ENCODE measurements around the gene FOXO4. TPM values are rescaled to one million over a fixed set of nuclear protein-coding genes. Genes with fewer than 3 reads are reported as not detected.
A peak's percentile ranks its signal among the peaks of the same experiment; 100 is the strongest.

The FOXO4 gene
- total and polyA plus RNA-seq, 5 donors from 2014 or later = 1.8 to 49.9 (median 2.8) TPM

- H3K4me1 ChIP-seq (ENCODE audit: control insufficient read depth, insufficient read depth, low read length, poor library complexity, severe bottlenecking) = peaks cover 66% of the 10 kb centered on the region
- H3K27ac ChIP-seq (ENCODE audit: insufficient read depth, low read length, poor library complexity, severe bottlenecking) = no peak overlapping the region
- H3K4me3 Mint-ChIP-seq = peak overlapping the region in 1 of 4 donors; percentile 47
These were observed 4.1 kb downstream of the FOXO4 start for GRCh38 chrX:71099736-71100135.

GRCh38 chrX:71100581-71101505, 5.2 kb downstream of the FOXO4 start:
- H3K4me3 ChIP-seq (ENCODE audit: low read depth, low read length) = no peak overlapping the region
- peaks cover 9% of the 10 kb centered on the region for H3K36me3 Mint-ChIP-seq
- ATAC-seq (ENCODE audit: low read depth in 2 of 2) (no peak), DNase-seq (no peak)
- H3K4me1 Mint-ChIP-seq = peaks cover 7 to 88% (median 51%) of the 10 kb centered on the region in 4 donors
- H3K27ac ChIP-seq (ENCODE audit: insufficient read depth, low read length, poor library complexity, severe bottlenecking) = no peak overlapping the region
- H3K36me3 ChIP-seq (ENCODE audit: control insufficient read depth, insufficient read depth, low read length) = no peaks in the 10 kb centered on the region
- H3K27me3 ChIP-seq (ENCODE audit: control insufficient read depth, insufficient read depth, low read length) = no peaks in the 10 kb centered on the region
- peak overlapping the region in 3 of 4 donors; percentile 29 to 70 (median 61) for H3K4me3 Mint-ChIP-seq
- peaks cover 78% of the 10 kb centered on the region for H3K4me1 ChIP-seq (ENCODE audit: control insufficient read depth, insufficient read depth, low read length, poor library complexity, severe bottlenecking)
- no peaks in the 10 kb centered on the region for H3K9me3 ChIP-seq (ENCODE audit: control insufficient read depth in 2 of 2, low read length in 2 of 2)
- peak overlapping the region; percentile 87 to 90 (median 89) for H3K27ac Mint-ChIP-seq
- no peaks in the 10 kb centered on the region for H3K9me3 Mint-ChIP-seq
- H3K27me3 Mint-ChIP-seq = no peaks in the 10 kb centered on the region

More at GRCh38 chrX:71099736-71100135, 4.1 kb downstream of the FOXO4 start:
- peaks cover 4% of the 10 kb centered on the region for H3K36me3 Mint-ChIP-seq
- H3K27me3 Mint-ChIP-seq = no peaks in the 10 kb centered on the region
- H3K4me3 ChIP-seq (ENCODE audit: low read depth, low read length) = no peak overlapping the region
- H3K27ac Mint-ChIP-seq = peak overlapping the region in 1 of 3 donors; percentile 71
- no peak for ATAC-seq (ENCODE audit: low read depth in 2 of 2)
- peaks cover 0 to 2% (median 0%) of the 10 kb centered on the region in 7 donors for H3K9me3 Mint-ChIP-seq
- H3K9me3 ChIP-seq (ENCODE audit: control insufficient read depth in 2 of 2, low read length in 2 of 2) = no peaks in the 10 kb centered on the region
- no peak for DNase-seq
- peaks cover 7 to 89% (median 49%) of the 10 kb centered on the region in 4 donors for H3K4me1 Mint-ChIP-seq
- H3K36me3 ChIP-seq (ENCODE audit: control insufficient read depth, insufficient read depth, low read length) = no peaks in the 10 kb centered on the region
- H3K27me3 ChIP-seq (ENCODE audit: control insufficient read depth, insufficient read depth, low read length) = no peaks in the 10 kb centered on the region

- H3K9me3 ChIP-seq (ENCODE audit: control insufficient read depth in 2 of 2, low read length in 2 of 2) = no peaks in the 10 kb centered on the region
- H3K27ac ChIP-seq (ENCODE audit: insufficient read depth, low read length, poor library complexity, severe bottlenecking) = peak overlapping the region; percentile 23
- Mint-ChIP-seq H3K27ac (peak overlapping the region; percentile 76 to 96 (median 90)), H3K36me3 (peaks cover 18% of the 10 kb centered on the region), H3K4me1 (peaks cover 7 to 91% (median 52%) of the 10 kb centered on the region in 4 donors), H3K4me3 (peak overlapping the region in 2 of 4 donors; percentile 30 to 51), H3K27me3 (no peaks in the 10 kb centered on the region), H3K9me3 (no peaks in the 10 kb centered on the region)
- no peak overlapping the region for H3K4me3 ChIP-seq (ENCODE audit: low read depth, low read length)
- H3K36me3 ChIP-seq (ENCODE audit: control insufficient read depth, insufficient read depth, low read length) = no peaks in the 10 kb centered on the region
- DNase-seq = no peak
- H3K4me1 ChIP-seq (ENCODE audit: control insufficient read depth, insufficient read depth, low read length, poor library complexity, severe bottlenecking) = peaks cover 82% of the 10 kb centered on the region
- H3K27me3 ChIP-seq (ENCODE audit: control insufficient read depth, insufficient read depth, low read length) = no peaks in the 10 kb centered on the region
- no peak for ATAC-seq (ENCODE audit: low read depth in 2 of 2)
These were observed 6.6 kb downstream of the FOXO4 start for GRCh38 chrX:71102292-71102691.

- H3K27ac ChIP-seq (ENCODE audit: insufficient read depth, low read length, poor library complexity, severe bottlenecking) = peak overlapping the region; percentile 99
- peaks cover 29% of the 10 kb centered on the region for H3K36me3 Mint-ChIP-seq
- peak; percentile 39 to 71 (median 50) for DNase-seq
- H3K9me3 Mint-ChIP-seq = no peaks in the 10 kb centered on the region
- no peaks in the 10 kb centered on the region for H3K27me3 ChIP-seq (ENCODE audit: control insufficient read depth, insufficient read depth, low read length)
- peak; percentile 21 to 54 for ATAC-seq (ENCODE audit: low read depth in 2 of 2)
- peaks cover 82% of the 10 kb centered on the region for H3K4me1 ChIP-seq (ENCODE audit: control insufficient read depth, insufficient read depth, low read length, poor library complexity, severe bottlenecking)
- H3K4me1 Mint-ChIP-seq = peaks cover 3 to 91% (median 48%) of the 10 kb centered on the region in 4 donors
- peak overlapping the region; percentile 90 to 96 (median 93) for H3K27ac Mint-ChIP-seq
- H3K9me3 ChIP-seq (ENCODE audit: control insufficient read depth in 2 of 2, low read length in 2 of 2) = no peaks in the 10 kb centered on the region
- H3K4me3 ChIP-seq (ENCODE audit: low read depth, low read length) = peak overlapping the region; percentile 61
- H3K27me3 Mint-ChIP-seq = no peaks in the 10 kb centered on the region
- H3K36me3 ChIP-seq (ENCODE audit: control insufficient read depth, insufficient read depth, low read length) = peaks cover 5% of the 10 kb centered on the region
- peak overlapping the region; percentile 57 to 88 (median 78) for H3K4me3 Mint-ChIP-seq
These were observed 7.7 kb downstream of the FOXO4 start for GRCh38 chrX:71103110-71103983.

GRCh38 chrX:71105628-71106027, 10.0 kb downstream of the FOXO4 start:
- peak overlapping the region; percentile 61 to 89 (median 78) for H3K4me3 Mint-ChIP-seq
- H3K27ac Mint-ChIP-seq = peak overlapping the region; percentile 88 to 95 (median 92)

GRCh38 chrX:71106427-71106826, 10.8 kb downstream of the FOXO4 start, which contains the start of gene CXorf65:
Gene CXorf65, minus strand, starts transcription at chrX:71106740. Its CDS starts 184 bp downstream, at chrX:71106556.
- H3K36me3 Mint-ChIP-seq = peaks cover 47% of the 10 kb centered on the region
- peak within 1 kb of the TSS; percentile 89 to 98 (median 93) for H3K4me3 Mint-ChIP-seq
- no peaks in the 10 kb centered on the region for H3K27me3 ChIP-seq (ENCODE audit: control insufficient read depth, insufficient read depth, low read length)
- no peak for ATAC-seq (ENCODE audit: low read depth in 2 of 2)
- peak in 1 of 3 donors; percentile 48 for DNase-seq
- no peaks in the 10 kb centered on the region for H3K27me3 Mint-ChIP-seq
- no peaks in the 10 kb centered on the region for H3K9me3 Mint-ChIP-seq
- peak within 1 kb of the TSS; percentile 99 for H3K27ac ChIP-seq (ENCODE audit: insufficient read depth, low read length, poor library complexity, severe bottlenecking)
- peak within 1 kb of the TSS; percentile 96 for H3K4me3 ChIP-seq (ENCODE audit: low read depth, low read length)
- no peaks in the 10 kb centered on the region for H3K9me3 ChIP-seq (ENCODE audit: control insufficient read depth in 2 of 2, low read length in 2 of 2)
- peaks cover 89% of the 10 kb centered on the region for H3K4me1 ChIP-seq (ENCODE audit: control insufficient read depth, insufficient read depth, low read length, poor library complexity, severe bottlenecking)
- peak within 1 kb of the TSS; percentile 92 to 100 (median 99) for H3K27ac Mint-ChIP-seq
- peaks cover 15% of the 10 kb centered on the region for H3K36me3 ChIP-seq (ENCODE audit: control insufficient read depth, insufficient read depth, low read length)
- peaks cover 0 to 94% (median 37%) of the 10 kb centered on the region in 4 donors for H3K4me1 Mint-ChIP-seq

More at GRCh38 chrX:71105628-71106027, 10.0 kb downstream of the FOXO4 start:
- Histone ChIP-seq H3K4me3 (ENCODE audit: low read depth, low read length) (peak overlapping the region; percentile 34), H3K9me3 (ENCODE audit: control insufficient read depth in 2 of 2, low read length in 2 of 2) (no peaks in the 10 kb centered on the region), H3K27me3 (ENCODE audit: control insufficient read depth, insufficient read depth, low read length) (no peaks in the 10 kb centered on the region), H3K4me1 (ENCODE audit: control insufficient read depth, insufficient read depth, low read length, poor library complexity, severe bottlenecking) (peaks cover 92% of the 10 kb centered on the region), H3K36me3 (ENCODE audit: control insufficient read depth, insufficient read depth, low read length) (peaks cover 15% of the 10 kb centered on the region), H3K27ac (ENCODE audit: insufficient read depth, low read length, poor library complexity, severe bottlenecking) (peak overlapping the region; percentile 99)
- ATAC-seq (ENCODE audit: low read depth in 2 of 2) (no peak), DNase-seq (peak in 2 of 3 donors; percentile 33 to 51)
- peaks cover 45% of the 10 kb centered on the region for H3K36me3 Mint-ChIP-seq
- H3K4me1 Mint-ChIP-seq = peaks cover 0 to 94% (median 43%) of the 10 kb centered on the region in 4 donors
- no peaks in the 10 kb centered on the region for H3K27me3 Mint-ChIP-seq
- H3K9me3 Mint-ChIP-seq = no peaks in the 10 kb centered on the region

GRCh38 chrX:71107245-71107644, 11.6 kb downstream of the FOXO4 start:
- Histone ChIP-seq H3K27me3 (ENCODE audit: control insufficient read depth, insufficient read depth, low read length) (no peaks in the 10 kb centered on the region), H3K4me3 (ENCODE audit: low read depth, low read length) (peak overlapping the region; percentile 96), H3K27ac (ENCODE audit: insufficient read depth, low read length, poor library complexity, severe bottlenecking) (peak overlapping the region; percentile 99), H3K4me1 (ENCODE audit: control insufficient read depth, insufficient read depth, low read length, poor library complexity, severe bottlenecking) (peaks cover 87% of the 10 kb centered on the region), H3K9me3 (ENCODE audit: control insufficient read depth in 2 of 2, low read length in 2 of 2) (no peaks in the 10 kb centered on the region), H3K36me3 (ENCODE audit: control insufficient read depth, insufficient read depth, low read length) (peaks cover 15% of the 10 kb centered on the region)
- Mint-ChIP-seq H3K27ac (peak overlapping the region in 2 of 3 donors; percentile 99 to 100), H3K4me1 (peaks cover 0 to 93% (median 34%) of the 10 kb centered on the region in 4 donors), H3K27me3 (no peaks in the 10 kb centered on the region), H3K4me3 (peak overlapping the region; percentile 89 to 98 (median 93)), H3K36me3 (peaks cover 47% of the 10 kb centered on the region), H3K9me3 (no peaks in the 10 kb centered on the region)
- DNase-seq (no peak), ATAC-seq (ENCODE audit: low read depth in 2 of 2) (no peak)
